Glomerular endothelial cell (primary cell): ENCODE measurements around the gene TUBB3. TPM values are rescaled to one million over a fixed set of nuclear protein-coding genes. Genes with fewer than 3 reads are reported as not detected.
"Not testable (repeated sequence)": the region's sequence is repeated elsewhere in the genome, so short reads cannot be mapped to it uniquely, and the experiment has no call there.

Experiments
- DNase-seq: peaks from one replicate; pipeline ENCODE4 v3.0.0-alpha.2; 2011; ENCODE audit warnings: low read depth, low spot score; ENCODE audit errors: extremely low read depth
- total RNA-seq: library from RNA; depleted of rRNA; stranded (reverse); fragments of >200 nt; gene quantifications from 2 replicates; pipeline ENCODE4 v1.2.3, GENCODE V29; 2015

TUBB3 gene
- 275 and 412 TPM in 2 replicates for total RNA-seq

- DNase-seq = no peak
These were observed at the start of gene TUBB3 for GRCh38 chr16:89922884-89923639. TUBB3 (plus strand) TSS chr16:89923342; CDS start chr16:89923402, 60 bp downstream.

- peak; percentile 48 for DNase-seq
These were observed 49.0 kb upstream of the TUBB3 start for GRCh38 chr16:89873972-89874689.

GRCh38 chr16:89879123-89879522 is 44.0 kb upstream of the TUBB3 start:
- not testable (repeated sequence) for DNase-seq

GRCh38 chr16:89880477-89881367 is 42.4 kb upstream of the TUBB3 start:
- DNase-seq = no peak

- no peak for DNase-seq
These were observed 41.8 kb upstream of the TUBB3 start for GRCh38 chr16:89881368-89881730.

- no peak for DNase-seq
These were observed 39.6 kb upstream of the TUBB3 start for GRCh38 chr16:89883346-89884040.

- DNase-seq = no peak
These were observed 39.1 kb upstream of the TUBB3 start for GRCh38 chr16:89884041-89884421.

- DNase-seq = no peak
These were observed 35.9 kb upstream of the TUBB3 start for GRCh38 chr16:89887243-89887642.

GRCh38 chr16:89890200-89890599 is 32.9 kb upstream of the TUBB3 start:
- no peak for DNase-seq

- DNase-seq = no peak
These were observed 32.1 kb upstream of the TUBB3 start for GRCh38 chr16:89890886-89891657.

GRCh38 chr16:89892055-89892630 is 31.0 kb upstream of the TUBB3 start:
- DNase-seq = no peak

GRCh38 chr16:89892635-89893034 is 30.5 kb upstream of the TUBB3 start:
- no peak for DNase-seq

GRCh38 chr16:89893642-89894548 is 29.2 kb upstream of the TUBB3 start:
- no peak for DNase-seq

- DNase-seq = no peak
These were observed 27.5 kb upstream of the TUBB3 start for GRCh38 chr16:89895482-89896250.

GRCh38 chr16:89897204-89897603 is 25.9 kb upstream of the TUBB3 start:
- DNase-seq = no peak

GRCh38 chr16:89898201-89898967 is 24.8 kb upstream of the TUBB3 start:
- DNase-seq = no peak

GRCh38 chr16:89899879-89900481 is 23.2 kb upstream of the TUBB3 start:
- no peak for DNase-seq
